Activated CD8-positive, alpha-beta memory T cell treated with anti-CD3 and anti-CD28 coated beads, Interleukin-2, amount 50 U/mL, for 24 hours (primary cell): ENCODE data around the gene ZC3H18.
A peak's percentile ranks its signal among the peaks of the same experiment; 100 is the strongest.

ENCODE experiments used
- DNase-seq: peaks from one replicate; pipeline ENCODE4 v3.0.0-alpha.2; 2020; ENCODE audit errors: extremely low read depth

Gene ZC3H18

DNA sequence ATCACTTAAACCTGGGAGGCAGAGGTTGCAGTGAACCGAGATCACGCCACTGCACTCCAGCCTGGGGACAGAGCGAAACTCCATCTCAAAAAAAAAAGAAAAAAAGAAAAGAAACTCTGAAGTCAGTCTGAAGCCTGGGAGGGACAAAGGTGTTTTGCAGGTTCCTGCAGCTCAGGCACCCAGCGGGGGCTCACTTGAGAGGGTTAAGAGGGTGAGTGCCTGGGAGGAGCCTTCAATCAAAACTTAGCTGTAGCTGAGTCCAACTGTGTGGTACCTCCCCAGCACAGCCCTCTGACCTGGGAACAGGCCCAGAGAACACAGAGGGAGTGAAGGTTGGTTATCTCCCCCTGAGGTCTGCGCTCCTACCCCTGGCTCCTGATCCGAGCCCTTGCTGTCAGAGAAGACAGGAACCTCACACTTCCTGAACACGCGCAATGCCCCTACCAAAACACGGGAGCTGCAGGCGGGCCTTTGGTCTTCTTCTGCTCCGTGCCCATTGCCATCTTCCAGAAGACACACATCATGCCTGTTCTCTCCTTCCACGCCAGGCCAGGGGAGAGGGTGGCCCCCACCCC is 20.4 kb upstream of the ZC3H18 start:
- DNase-seq, result no peak

DNA sequence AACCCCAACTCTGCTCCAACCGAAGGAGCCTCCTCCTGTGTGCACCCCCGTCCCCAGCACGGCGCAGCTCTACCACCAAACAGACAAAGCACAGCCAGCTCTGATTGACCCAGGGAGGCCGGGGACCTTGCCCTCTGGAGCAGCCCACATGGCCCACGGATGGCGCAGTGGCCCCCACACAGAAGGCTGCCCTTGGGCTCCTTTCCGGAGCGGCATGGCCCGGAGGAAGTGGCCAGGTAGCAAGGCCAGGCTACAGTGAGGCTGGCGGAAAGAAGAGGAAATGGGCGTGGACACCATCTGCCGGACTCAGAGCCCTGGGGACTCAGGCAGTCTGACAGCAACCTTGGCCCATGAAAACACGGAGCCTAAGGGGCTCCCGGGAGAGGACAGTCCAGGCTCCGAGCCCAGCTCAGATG is 19.9 kb upstream of the ZC3H18 start:
- DNase-seq, result no peak

- no peak for DNase-seq
Measured at GRCh38 chr16:88552166-88552565, 18.0 kb upstream of the ZC3H18 start.

GRCh38 chr16:88552815-88553214 is 17.4 kb upstream of the ZC3H18 start:
- no peak for DNase-seq

DNA sequence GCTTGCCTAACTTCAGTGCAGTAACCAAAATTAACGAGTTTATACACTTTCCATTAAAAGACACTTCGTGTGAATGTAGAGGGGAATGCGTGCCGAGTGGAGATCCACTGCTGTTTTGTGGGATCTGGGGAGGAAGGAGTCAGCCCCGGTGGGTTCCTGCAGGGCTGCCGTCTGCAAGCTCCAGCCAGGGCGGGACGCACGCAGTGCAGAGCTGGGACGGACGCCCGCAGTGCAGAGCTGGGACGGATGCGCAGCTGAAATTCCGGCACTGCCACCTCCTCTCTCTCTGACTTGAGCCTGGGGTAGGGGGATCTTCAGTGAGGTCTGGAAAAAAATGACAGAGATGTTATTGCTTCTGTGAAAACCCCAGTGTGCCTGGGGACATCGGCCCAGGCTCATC is 16.5 kb upstream of the ZC3H18 start:
- DNase-seq, result no peak

- DNase-seq, result no peak
Measured at GRCh38 chr16:88554711-88555264, 15.4 kb upstream of the ZC3H18 start.

- DNase-seq, result no peak
Measured at GRCh38 chr16:88556294-88556988, 13.8 kb upstream of the ZC3H18 start.

DNA sequence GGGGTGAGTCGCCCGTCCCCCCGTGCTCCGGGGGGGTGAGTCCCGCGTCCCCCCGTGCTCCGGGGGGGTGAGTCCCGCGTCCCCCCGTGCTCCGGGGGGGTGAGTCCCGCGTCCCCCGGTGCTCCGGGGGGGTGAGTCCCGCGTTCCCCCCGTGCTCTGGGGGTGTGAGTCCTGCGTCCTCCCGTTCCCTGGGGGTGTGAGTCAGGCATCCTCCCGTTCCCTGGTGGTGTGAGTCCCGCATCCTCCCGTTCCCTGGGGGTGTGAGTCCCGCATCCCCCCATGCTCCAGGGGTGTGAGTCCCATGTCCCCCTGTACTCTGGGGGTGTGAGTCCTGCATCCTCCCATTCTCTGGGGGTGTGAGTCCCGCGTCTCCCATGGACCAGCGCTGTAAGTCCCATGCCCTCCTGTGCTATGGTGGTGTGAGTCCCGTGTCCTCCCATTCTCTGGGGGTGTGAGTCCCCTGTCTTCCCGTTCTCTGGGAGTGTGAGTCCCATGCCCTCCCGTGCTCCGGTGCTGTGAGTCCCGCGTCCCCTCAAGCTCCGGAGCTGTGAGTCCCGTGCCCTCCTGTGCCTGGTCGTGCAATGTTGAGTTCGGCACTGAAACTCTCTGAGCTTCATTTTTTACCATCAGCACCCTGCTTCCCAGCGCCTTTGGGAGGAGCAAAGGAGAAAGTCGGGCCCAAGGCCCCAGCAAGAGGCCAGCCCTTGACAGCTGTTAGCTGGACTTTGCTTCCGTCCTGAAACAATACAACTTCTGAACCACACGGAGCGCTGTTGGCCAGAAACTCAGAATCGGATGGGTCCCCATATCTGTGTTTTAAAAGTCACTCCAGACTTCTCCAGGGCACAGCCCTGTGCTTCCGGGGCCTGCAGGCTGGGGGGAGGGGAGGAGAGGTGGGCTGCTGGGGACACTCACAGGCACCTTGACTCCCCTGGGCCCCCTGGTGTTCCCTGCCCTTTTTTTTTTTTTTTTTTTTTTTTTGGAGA is 11.5 kb upstream of the ZC3H18 start:
- no peak for DNase-seq

DNA sequence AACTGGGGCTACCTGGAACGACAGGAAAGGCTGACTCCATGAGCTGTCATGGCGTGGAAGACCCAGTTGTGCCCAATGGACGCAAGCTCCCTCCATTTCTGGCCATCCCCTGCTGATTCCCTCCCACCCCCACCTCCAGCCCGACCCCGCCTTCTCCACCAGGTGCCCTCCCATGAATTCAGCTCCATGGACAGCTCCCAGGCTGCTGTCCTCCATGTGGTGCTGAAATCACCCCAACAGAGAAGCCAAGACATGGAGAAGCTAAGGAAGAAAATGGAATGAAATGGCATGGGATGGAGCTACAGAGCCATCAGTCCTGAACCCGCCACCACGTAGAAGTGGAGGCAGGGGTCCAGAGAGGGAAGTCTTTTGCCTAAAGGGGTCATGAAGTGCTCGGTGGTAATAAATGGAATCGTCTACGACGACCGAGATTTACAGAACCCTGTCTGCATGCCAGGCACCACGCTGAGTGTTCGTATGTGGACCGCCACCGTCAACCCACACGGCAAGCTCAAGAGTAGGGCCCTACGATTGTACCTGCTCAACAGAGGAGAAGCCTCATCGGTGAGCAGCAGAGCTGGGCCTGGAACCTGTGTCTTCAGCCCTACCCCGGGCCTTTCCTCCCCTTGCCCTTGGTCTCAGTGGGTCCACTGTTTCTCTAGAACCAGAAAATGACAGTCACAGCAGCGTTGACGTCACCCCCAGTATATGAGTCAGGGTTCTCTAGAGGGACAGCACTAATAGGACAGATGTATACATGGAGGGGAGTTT is 9.3 kb upstream of the ZC3H18 start:
- no peak for DNase-seq

DNA sequence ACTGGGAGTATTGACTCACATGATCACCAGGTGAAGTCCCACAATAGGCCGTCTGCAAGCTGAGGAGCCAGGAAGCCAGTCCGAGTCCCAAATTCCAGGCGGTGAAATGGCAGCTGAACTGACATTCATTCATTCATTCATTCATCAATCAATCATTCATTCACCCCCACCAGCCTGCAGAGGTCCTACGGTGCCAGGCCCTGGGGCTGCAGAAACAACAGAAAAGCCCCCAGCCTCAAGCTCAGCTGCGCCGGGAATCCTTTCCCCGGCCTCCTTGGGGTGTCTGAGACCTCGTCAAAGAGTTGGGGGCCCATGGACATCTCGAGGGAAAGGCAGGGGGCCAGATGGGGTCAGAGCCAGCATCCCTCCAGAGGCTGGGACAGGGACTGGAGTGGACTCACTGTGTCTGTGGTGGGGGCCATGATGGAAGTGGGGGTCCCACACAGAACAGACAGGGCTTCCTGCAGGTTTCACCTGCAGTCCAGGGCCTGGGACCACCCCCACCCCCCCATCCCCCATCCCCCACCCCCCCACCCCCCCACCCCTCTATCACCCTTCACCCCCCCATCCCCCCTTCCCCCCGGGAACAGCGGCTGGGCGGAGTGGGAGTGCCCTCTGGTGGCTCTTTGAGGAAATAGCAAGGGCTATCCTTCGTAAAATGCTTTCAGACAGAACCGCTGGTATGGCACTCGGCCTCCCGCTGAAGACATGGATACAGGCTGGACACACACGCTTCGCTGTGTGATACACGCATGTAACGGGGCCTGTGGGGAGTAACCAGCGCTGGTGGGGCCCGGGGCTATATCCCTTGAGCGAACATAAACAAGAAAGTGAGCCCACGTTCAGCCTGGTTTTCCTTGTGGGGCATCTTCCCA is 8.5 kb upstream of the ZC3H18 start:
- peak; percentile 19 for DNase-seq

DNA sequence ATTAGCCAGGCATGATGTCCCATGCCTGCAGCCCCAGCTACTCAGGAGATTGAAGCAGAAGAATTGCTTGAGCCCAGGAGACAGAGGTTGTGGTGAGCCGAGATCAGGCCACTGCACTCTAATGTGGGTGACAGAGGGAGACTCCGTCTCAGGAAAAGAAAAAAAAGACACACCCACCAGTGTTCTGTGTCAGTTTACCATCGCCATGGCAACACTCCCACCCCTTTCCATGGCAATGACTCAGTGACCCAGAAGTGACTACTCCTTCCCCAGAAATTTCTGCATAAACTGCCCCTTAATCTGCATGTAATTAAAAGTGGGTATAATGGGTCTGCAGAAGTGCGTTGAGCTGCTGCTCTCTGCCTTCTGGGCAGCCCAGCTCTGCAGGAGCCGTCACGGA is 4.0 kb upstream of the ZC3H18 start:
- peak; percentile 64 for DNase-seq

DNA sequence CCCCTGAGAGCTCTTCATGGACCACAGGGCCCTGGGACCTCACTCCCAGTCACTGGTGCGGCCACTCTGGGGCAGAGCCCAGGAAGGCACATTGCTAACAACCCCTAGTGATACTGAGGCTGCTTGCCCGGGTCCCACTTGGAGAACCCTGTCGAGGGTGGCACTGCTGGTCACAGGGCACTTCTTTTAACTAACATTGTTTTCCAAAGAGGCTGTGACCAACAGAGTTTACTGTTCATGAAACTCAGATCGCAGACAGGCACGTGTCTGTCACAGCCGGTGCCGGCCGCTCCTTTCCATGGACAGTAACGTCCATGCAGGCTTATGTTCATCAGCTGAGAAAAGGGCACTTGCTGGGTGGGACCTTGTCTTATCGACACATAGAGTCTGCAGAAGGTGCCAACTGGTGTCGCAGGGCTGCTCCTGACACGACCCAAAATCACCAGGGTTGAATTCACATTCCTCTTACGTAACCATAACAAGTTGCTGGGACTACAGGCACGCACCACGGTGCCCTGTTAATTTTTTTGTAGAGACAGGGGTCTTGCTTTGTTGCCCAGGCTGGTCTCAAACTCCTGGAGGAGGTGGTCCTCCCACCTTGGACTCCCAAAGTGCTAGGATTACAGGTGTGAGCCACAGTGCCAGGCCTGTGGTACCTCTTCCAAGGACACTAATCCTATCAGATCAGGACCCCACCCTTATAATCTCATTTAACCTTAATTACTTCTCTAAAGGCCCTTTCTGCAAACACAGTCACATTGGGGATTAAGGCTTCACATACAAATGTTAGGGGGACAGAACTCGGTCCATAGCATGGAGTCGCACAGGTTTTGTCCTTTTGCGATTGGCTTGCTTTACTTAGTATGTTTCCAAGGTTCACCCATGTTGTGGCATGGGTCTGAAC is 1.2 kb upstream of the ZC3H18 start:
- no peak for DNase-seq

DNA sequence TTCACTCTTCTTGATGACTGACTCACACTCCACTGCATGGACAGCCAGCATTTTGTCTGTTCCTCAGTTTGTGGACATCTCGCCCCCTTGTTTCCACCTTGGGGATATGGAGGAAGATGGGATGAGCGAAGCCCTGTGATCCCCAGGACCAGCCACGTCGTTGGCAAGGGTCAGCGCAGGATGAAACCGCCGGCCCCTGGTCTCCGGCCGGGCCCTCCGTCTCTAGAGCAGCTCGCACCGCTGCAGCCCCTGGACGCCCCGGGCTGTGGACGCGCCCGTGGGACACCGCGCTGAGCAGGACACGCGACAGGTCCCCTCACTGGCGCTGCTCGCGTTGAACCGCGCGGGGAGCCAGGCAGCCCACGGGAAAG is 604 bp upstream of the ZC3H18 start:
- DNase-seq, result no peak

DNA sequence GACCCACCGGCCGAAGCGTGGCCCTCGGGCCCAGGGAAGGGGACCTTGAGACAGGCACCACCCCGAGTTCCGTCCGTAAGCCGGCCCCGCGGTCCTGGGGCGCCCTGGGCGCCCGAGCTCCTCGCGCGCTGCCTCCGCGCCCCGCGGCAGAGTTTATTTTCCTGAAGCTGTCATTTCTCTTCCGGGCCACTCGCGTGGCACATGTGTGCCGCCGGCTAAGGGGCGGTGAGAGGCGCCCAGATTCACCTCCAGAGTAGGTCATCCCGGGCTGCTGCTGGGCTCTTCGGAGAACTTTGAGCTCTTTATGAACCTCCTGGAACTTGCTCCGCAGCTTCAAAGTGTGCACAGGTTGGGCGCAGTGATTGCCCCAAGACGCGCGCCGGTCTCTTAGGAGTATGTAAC is 489 bp downstream of the ZC3H18 start:
- DNase-seq, result no peak

DNA sequence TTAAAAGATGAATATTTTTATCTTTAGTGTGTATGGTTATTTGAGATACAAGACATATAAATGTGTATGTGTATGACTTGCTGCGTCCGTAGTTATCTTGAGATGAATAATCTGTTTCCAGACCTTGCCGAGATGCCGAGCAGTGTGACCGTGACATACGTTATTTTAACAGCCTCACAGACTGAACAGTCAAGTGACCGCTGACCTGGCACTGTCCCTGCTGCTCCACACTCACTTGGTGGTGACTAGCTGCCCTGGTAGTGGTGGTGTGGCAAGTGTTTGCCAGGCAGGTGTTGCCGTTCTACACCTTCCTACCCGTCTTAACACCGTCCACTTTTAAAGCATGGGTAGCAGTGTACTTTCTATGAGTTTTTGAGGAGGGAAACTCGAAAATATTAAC is 5.0 kb downstream of the ZC3H18 start:
- DNase-seq, result no peak

DNA sequence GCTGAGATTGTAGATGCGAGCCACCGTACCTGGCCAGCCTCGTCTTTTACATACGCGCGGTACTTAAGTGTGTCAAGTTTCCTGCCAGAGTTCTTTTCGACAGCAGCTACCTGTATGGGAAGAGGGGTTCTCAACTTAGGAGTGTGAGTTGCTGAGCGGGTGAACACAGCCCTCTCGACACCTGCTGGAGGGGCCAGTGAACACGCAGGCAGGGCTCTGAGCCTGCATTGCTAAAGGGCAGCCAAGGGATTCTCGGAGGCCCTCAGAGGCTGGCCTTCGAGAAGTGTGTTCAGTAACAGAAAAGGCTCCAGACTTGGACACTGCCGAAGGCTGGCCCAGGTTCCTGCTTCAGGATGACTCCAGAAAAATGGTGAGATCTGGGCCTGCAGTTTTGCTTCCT is 6.1 kb downstream of the ZC3H18 start:
- no peak for DNase-seq

DNA sequence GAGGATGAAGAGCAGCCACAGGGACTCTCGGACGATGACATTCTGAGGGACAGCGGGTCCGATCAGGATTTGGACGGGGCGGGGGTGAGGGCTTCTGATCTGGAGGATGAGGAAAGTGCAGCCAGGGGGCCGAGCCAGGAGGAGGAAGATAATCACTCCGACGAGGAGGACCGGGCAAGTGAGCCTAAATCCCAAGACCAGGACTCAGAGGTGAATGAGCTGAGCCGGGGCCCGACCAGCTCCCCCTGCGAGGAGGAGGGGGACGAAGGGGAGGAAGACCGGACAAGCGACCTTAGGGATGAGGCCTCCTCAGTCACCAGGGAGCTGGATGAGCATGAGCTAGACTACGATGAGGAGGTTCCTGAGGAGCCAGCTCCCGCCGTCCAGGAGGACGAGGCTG is 7.0 kb downstream of the ZC3H18 start:
- DNase-seq, result no peak

DNA sequence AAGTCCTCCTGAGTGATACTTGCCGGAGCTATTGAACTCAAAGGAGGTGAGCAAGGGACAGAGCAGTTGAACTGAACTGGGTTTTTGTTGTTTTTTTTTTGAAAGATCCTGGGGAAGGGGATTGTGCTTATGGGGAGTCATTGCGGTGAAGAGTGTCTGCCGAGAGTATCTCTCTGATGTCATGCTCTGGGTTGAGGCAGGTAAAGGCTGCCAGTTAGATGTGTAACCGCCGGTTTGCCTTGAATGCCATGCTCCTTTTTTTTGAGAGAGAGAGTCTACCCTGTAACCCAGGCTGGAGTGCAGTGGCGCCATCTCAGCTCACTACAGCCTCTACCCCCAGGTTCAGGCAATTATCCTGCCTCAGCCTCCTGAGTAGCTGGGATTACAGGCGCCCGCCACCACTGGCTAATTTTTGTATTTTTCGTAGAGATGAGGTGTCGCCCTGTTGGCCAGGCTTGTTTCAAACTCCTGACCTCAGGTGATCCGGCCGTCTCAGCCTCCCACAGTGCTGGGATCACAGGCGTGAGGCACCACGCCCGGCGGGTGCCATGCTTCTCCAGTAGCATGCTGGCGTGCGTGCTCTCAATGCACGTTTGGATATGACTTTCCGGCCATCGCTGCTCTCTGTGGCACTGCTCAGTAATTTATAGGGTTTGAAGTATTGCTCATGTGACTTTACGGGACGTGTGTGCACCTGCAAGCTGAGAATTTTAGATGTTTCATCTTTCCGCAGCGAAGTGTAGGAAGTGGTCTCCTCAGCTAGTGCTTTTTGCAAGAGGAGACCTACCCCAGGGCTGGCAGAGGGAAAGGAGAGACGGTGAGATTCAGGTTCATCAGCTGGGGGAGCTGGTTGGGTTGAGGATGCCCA is 8.5 kb downstream of the ZC3H18 start:
- no peak for DNase-seq

GRCh38 chr16:88580371-88580770 is 10.2 kb downstream of the ZC3H18 start:
- DNase-seq, result no peak
